HG03457 (cell line): ENCODE data around the gene EFHC2.

Source experiments
- ATAC-seq: cut with Tn5 transposase; IDR thresholded peaks from one replicate; pipeline ENCODE4 v1.9.1; 2021; ENCODE audit warnings: moderate number of reproducible peaks; ENCODE audit not compliant: unreplicated experiment

Gene EFHC2

DNA sequence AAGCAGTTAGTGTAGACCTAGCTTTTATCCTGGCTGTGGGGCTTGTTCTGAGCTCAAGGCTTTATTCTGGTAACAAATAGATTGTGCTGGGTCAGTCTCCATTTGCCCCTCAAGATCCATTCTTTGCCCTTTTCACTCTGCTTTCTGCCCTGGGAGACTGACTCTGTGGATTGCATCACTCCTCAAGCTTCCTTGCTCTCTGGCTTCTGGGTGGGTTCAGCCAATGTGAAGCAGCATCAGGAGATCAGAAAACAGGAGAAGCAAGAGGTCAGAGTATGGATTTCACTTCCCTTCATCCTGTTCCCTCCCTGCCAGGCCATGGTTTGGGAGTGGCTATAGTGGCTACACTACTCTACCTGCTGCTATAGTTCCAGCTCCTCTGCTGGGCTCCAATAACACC is 186.2 kb downstream of the EFHC2 start:
- no peak for ATAC-seq

GRCh38 chrX:44156726-44157125 is 186.7 kb downstream of the EFHC2 start:
- no peak for ATAC-seq

DNA sequence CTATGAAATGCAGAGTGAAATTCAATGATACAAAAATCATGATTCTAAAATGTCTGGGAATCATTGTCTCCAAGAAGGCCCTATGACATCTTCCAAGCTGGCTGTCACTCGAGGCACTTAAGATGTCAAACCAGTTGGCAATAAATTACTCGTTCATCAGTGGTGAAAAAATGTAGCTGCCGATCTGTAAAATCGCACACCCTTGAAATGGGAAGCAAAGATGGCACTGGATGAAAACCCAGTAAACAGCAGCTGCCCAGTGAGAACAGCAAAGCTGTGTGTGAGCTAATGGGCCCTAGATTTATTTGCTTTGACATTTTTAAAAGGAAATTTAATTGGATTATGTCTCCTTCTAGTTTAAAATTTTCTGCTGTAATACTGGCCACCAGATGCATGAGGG is 188.3 kb downstream of the EFHC2 start:
- no peak for ATAC-seq

GRCh38 chrX:44152852-44153251 is 190.6 kb downstream of the EFHC2 start:
- ATAC-seq: no peak

DNA sequence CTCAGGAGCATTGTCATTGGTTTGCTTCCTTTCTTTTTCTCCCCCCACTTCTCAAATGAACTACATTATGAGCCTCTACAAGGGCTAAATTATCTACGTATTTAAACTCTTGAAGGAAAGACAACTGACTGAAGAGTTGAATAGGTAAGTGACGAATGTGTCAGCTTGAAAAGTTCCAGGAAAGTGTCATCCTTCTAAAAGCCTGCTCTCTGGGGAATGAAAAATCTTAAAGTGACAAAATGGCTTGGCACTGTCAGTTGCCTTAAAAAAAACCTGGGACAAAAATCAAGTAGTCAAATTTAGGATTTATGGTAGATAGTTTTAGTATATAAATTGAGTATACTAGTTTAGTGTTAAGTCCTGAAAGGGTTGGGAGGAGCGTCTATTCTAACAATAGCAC is 196.3 kb downstream of the EFHC2 start:
- no peak for ATAC-seq

DNA sequence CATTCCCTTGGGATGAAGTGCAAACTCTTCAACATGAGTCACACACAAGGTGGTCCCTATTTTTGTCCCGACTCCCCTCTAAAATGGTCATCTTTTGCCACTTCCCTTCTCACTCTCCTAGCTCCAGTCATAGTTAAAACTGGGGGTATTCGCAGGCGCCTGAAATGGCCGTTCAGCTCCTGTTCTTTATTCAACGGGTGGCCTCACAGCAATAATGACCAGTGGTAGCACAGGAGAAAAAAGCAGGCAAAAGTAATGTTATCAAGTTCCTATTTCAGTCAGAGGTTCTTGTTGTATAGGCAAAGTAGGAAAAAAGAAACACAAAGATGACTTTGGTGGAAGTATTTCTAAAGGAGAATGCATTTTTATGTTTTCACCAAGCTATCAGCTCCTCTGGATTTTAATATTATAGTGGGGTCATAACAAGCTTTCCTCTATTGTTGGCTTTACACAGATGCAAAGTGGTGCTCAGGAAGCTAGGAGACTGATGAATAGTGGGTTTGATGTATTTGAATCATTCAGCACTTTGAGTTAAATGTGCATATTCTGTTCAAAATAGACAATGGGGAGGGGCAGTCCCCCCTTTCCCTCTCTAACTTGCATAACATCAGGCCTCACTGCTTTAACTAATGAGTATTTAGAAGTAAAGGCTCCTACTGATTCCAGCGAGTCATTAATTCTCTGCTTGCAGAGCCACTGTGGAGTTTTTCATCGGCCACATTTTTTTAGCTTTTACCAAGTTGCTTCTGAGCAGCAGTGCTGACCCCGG is 199.1 kb downstream of the EFHC2 start:
- no peak for ATAC-seq

DNA sequence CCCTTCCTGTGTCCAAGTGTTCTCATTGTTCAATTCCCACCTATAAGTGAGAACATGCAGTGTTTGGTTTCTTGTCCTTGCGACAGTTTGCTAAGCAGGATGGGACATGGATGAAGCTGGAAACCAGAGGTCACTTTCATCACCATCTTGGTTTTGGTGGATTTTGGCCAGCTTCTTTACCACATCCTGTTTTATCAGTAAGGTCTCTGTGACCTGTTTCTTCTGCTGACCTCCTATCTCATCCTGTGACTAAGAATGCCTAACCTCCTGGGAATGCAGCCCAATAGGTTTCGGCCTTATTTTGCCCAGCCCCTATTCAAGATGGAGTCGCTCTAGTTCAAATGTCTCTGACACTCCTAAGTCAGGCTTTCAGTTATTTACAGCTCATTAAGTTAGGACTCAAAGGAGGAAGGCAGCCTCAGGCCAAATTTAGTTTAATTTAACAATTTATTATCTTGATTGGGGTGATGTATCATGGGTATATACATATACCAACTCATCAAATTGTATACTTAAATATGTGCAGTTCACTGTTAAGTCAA is 200.3 kb downstream of the EFHC2 start:
- ATAC-seq: no peak

- no peak for ATAC-seq
Observed at GRCh38 chrX:44130189-44130588, 213.3 kb downstream of the EFHC2 start.

DNA sequence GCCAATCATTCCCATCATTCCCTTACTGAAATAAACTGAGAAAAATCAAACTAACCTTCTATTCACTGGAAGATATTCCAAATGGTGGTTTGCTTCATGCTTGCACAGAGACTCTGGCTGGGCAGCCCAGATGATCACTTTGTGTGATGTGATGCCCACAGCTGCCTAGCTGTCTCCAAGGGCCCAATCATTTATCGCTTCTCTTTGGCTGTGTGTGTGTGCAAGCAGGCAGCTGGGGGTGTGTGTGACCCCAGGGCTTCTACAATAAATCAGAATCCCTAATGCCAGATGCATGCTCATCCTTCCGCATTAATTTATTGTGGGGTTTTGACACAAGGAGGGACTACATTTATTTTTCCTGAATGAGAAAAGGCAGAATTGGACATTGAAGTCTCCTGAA is 230.1 kb downstream of the EFHC2 start:
- ATAC-seq: no peak

GRCh38 chrX:44106864-44107263 is 236.6 kb downstream of the EFHC2 start:
- ATAC-seq: no peak

DNA sequence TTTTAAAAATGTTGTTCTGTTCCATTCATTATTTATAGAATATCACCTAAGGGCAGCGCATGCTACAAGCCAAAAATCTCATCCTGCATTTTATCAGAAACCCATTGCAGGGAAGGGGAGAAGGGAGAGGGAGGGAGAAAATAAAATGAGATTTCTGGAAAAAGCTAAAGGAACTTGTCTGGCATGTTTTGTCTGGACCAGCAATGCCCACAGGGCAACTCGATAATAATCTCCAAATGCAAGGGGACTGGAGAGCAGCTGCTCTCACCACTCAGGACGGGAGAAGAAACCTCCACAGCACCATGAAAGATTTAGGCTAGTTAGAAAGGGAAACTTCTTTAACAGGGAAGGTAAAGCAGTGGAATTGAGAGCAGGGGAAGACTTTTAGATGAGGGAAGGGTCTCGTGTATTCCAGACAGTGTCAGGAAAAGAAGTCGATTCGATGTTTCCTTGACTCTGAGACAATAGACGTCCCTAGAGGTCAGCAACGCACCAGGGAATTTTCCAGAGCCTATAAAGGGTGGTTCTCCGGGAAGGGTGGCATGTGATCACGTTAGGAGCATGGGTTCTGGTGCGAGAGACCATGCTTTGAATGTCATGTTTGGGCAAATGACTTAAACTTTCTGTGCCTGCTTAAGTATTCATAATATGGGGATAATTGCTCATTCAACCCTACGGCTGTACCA is 238.1 kb downstream of the EFHC2 start:
- ATAC-seq: no peak

GRCh38 chrX:44104699-44105098 is 238.8 kb downstream of the EFHC2 start:
- no peak for ATAC-seq

- ATAC-seq: no peak
Observed at GRCh38 chrX:44101281-44101680, 242.2 kb downstream of the EFHC2 start.

DNA sequence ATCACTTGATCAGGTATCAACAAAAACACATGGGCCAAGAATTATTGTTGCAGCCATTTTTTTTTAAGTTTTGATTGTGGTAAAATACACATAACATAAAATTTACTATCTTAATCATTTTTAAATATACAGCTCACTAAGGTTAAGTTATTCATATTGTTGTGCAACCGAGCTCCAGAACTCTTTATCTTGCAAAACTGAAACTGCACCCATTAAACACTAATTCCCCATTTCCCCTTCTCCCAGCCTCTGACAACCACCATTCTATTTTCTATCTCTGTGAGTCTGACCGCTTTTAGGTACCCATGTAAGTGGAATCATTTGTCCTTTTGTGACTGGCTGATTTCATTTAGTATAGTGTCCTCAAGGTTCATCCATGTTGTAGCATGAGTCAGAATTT is 244.1 kb downstream of the EFHC2 start:
- no peak for ATAC-seq
